T follicular helper cell (primary cell): Measurements from ENCODE around the gene RNF208.
"Not testable (repeated sequence)": the region's sequence is repeated elsewhere in the genome, so short reads cannot be mapped to it uniquely, and the experiment has no call there.

Source experiments
- DNase-seq: peaks from one replicate; pipeline ENCODE4 v3.0.0-alpha.2; 2020; ENCODE audit warnings: low read depth
- total RNA-seq, 2 experiments: gene quantifications; one replicate each; lab custom pipeline; 2026; lab: John Stamatoyannopoulos, UW

The RNF208 gene, protein sequence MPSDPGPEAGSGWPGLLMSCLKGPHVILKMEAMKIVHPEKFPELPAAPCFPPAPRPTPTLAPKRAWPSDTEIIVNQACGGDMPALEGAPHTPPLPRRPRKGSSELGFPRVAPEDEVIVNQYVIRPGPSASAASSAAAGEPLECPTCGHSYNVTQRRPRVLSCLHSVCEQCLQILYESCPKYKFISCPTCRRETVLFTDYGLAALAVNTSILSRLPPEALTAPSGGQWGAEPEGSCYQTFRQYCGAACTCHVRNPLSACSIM
- 0.13 to 0.24 reads per million in 2 experiments for total RNA-seq

GRCh38 chr9:137222190-137223077, at the start of gene RNF208:
Gene RNF208 (minus strand): TSS chr9:137222240. CDS start chr9:137221212, 1,028 bp downstream.
- no peak for DNase-seq

DNA sequence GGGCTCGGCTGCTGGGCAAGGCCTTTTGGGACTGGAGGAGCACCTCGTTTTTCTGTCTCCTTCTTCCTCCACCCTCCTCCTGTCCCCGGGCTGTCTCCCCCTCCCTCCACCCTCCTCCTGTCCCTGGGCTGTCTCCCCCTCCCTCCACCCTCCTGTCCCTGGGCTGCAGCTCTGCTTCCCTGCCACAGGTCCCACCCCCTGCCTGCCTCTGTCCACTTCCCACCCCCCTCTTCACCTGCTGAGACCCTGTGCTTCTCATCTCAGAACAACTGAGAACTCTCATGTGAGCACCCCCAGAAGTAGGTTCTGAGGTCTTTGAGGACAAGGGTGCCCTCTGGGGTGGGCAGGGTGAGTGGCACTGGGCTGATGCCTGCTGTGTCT, 49.6 kb upstream of the RNF208 start:
- DNase-seq, result no peak

- no peak for DNase-seq
Measured at GRCh38 chr9:137270929-137271695, 49.1 kb upstream of the RNF208 start.

DNA sequence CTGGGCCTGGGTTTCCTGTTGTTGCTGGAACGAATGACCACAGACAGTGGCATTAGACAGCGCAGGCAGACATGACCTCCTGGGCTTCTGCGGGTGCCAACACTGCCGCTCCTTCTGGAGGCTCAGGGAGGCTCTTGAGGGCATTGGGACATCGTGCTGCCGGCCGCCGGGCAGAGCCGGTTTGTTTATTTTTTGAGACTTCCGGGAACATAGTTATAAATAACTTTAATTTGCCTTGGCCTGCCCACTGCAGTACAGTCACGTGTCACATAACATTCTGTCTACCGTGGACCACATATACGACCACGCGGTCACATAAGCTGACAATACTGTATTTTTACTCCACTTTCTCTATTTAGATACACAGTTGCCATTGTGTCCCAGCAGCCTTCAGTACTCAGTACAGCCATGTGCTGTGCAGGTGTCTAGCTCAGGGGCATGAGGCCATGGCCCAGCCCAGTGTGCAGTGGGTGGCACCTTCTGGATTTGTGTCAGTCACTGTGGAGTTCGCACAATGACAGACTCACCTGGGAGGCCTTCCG, 47.3 kb upstream of the RNF208 start:
- no peak for DNase-seq

GRCh38 chr9:137268538-137269201, 46.6 kb upstream of the RNF208 start:
- no peak for DNase-seq

- no peak for DNase-seq
Measured at GRCh38 chr9:137267933-137268355, 45.9 kb upstream of the RNF208 start.

DNA sequence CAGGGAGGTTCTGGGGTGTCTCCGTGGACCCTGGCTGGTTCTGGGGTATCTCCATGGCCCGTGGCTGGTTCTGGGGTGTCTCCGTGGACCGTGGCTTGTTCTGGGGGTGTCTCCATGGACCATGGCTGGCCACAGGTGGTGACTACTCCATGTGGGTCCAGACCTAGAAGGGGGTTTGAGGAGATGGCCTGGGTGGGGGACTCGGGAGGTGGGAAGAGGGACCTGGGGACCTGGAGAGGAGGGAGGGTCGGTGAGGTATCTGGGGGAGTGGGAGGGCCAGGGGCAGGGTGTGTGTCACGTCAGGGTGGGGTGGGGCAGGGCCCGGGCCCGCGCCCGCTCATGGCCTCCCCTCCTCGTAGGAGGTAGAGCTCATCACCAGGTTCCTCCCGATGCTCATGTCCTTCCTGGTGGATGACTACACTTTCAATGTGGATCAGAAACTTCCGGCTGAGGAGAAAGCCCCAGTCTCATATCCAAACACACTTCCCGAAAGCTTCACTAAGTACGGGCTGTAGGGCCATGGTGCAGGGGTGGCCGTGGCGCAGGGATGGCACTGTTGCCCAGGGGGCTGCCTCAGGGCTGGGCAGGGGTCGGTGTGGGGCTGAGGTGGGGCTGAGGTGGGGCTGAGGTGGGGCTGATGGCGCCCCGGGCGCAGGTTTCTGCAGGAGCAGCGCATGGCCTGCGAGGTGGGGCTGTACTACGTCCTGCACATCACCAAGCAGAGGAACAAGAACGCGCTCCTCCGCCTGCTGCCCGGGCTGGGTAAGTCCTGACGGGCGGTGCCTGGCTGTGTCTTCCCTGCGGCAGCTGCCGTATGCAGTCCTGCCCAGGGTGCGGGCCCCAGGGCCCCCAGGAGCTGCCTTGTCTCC, 44.8 kb upstream of the RNF208 start:
- DNase-seq, result no peak

DNA sequence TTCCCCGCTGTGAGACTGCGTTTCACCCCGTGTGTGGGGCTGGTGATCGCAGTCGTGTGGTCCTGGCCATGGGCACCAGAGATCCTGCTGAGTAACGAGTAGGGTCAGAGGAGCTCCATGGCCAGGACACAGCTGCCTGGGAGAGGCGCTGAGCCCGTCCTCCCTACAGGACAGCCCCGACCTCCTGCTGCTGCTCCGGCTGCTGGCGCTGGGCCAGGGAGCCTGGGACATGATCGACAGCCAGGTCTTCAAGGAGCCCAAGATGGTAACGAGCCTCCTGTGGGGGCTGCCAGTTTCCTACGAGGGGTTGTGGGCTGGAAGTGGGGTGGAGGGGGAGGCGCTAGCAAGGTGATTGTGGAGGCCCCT, 44.1 kb upstream of the RNF208 start:
- DNase-seq, result no peak

DNA sequence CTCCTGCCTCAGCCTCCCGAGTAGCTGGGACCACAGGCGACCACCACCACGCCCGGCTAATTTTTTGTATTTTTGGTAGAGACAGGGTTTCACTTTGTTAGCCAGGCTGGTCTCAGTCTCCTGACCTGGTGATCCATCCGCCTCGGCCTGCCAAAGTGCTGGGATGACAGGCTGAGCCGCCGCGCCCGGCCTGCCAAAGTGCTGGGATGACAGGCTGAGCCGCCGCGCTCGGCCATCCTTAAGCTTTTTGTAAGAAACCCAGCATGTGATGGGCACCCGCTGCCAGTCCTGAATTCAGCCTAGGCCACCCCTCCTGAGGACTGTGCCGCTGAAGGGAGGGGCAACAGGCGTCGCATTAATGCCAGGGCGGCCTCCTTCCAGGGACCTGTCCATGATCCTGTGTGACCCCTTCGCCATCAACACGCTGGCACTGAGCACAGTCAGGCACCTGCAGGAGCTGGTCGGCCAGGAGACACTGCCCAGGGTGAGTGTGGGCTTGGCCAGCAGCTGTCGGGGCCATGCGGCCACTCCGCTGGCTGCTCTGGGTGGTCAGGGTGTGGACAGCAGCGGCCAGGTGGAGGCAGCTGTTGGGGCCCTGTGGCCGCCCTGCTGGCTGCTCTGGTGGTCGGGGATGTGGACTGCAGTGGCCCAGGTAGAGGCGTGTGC, 43.6 kb upstream of the RNF208 start:
- DNase-seq, result no peak

GRCh38 chr9:137264067-137264466, 42.0 kb upstream of the RNF208 start:
- DNase-seq, result no peak

GRCh38 chr9:137263506-137263905, 41.5 kb upstream of the RNF208 start:
- DNase-seq, result no peak

DNA sequence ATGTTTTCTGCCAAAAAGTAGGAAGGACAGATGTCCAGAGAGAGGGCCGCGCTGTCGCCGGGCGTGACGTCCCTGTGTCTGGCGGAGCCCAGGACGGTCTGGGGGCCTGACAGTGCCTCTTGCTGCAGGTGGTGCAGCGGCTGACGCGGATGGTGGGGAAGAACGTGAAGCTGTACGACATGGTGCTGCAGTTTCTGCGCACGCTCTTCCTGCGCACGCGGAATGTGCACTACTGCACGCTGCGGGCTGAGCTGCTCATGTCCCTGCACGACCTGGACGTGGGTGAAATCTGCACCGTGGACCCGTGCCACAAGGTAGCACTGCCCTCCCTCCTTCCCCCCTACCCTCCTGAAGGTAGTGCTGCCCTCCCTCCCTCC, 40.9 kb upstream of the RNF208 start:
- DNase-seq, result no peak

DNA sequence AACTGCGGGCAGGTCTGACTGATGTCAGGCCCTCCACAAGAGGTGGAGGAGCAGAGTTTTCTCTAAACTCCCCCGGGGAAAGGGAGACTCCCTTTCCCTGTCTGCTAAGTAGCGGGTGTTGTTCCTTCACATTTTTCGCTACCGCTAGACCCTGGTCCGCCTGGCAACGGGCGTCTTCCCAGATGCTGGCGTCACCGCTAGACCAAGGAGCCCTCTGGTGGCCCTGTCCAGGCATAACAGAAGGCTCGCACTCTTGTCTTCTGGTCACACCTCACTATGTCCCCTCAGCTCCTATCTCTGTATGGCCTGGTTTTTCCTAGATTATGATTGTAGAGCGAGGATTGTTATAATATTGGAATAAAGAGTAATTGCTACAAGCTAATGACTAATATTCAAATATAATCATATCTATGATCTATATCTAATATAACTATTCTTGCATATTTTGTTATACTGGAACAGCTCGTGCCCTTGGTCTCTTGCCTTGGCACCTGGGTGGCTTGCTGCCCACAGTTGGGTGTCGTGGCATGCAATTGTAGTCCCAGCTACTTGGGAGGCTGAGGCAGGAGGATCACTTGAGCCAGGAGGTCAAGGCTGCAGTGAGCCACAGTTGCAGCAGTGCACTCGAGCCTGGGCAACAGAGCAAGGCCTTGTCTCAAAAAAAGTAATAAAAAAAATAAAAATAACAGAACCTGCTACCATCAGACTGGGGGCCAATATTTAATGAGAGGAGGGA, 40.3 kb upstream of the RNF208 start:
- not testable (repeated sequence) for DNase-seq

GRCh38 chr9:137256856-137257255, 34.8 kb upstream of the RNF208 start:
- no peak for DNase-seq

DNA sequence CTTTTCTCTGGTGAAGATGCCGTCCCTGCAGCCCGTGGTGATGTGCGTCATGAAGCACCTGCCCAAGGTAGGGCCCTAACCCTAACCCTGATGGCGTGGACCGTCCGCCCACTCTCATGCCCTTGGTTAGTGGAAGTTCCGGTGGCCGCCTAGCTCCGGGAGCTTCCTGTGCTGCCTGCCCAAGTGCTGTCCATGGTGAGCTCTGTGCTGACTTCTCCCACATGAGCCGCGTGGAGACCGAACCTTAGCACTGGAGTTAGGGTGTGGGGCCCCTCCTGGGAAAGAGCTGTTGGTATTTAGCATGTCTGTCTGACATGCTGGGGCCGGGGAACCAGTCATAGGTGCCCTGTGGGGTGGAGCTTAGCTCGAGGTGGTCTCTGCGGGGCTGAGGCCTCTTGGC, 34.3 kb upstream of the RNF208 start:
- DNase-seq, result no peak

DNA sequence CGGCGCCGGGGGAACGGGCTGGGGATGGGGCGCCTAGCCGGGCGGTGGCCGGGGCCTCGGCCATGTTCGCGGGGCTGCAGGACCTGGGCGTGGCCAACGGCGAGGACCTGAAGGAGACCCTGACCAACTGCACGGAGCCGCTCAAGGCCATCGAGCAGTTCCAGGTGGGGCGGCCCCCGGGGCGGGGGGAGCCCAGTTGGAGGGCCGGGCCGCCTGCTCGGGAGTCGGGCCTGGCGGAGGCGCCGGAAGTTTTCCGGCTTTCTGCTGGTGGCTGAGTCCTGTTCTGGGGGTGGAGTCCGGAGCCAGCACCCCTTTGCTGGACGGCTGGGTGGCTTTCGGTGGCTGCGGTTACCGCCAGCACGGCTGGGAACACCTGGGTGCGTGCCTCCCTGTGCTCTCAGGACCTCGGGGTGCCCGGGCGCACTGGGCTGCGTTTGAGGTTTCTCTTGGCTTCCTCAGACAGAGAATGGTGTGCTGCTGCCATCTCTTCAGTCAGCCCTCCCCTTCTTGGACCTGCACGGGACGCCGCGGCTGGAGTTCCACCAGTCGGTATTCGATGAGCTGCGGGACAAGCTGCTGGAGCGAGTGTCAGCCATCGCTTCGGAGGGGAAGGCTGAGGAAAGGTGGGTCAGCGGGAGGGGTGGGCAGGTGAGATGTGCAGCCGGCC, 33.5 kb upstream of the RNF208 start:
- DNase-seq, result no peak

- peak; percentile 93 for DNase-seq
Measured at GRCh38 chr9:137254624-137255447, 32.8 kb upstream of the RNF208 start, which contains the start of gene NELFB. Gene NELFB (plus strand): TSS chr9:137255327.
